Left lung (tissue), 10 donors: ENCODE data around the gene ALS2. TPM values are rescaled to one million over a fixed set of nuclear protein-coding genes. Genes with fewer than 3 reads are reported as not detected.

Experiments used
- ATAC-seq: fragments of 200-7000 bp; cut with Tn5 transposase; one replicate; pipeline ENCODE4 v1.9.1; 2020; ENCODE audit warnings: moderate library complexity
- DNase-seq, 4 donors: peaks; one replicate each; pipeline ENCODE4 v3.0.0-alpha.2; 2013 to 2020
- H3K27ac ChIP-seq, 2 donors: fragments of 200-600 bp; sonication (generic) in 1 of 2; one replicate each; pipeline versions ENCODE4 v1.5.0 to v1.8.0; 2020 to 2021
- H3K27me3 ChIP-seq, 2 donors: fragments of 200-600 bp; sonication (generic) in 1 of 2; one replicate each; pipeline versions ENCODE4 v1.5.0 to v1.8.0; 2020 to 2021
- H3K36me3 ChIP-seq, 2 donors: fragments of 200-600 bp; sonication (generic) in 1 of 2; one replicate each; pipeline versions ENCODE4 v1.5.0 to v1.8.0; 2020 to 2021
- H3K4me1 ChIP-seq, 2 donors: fragments of 200-600 bp; one replicate each; pipeline ENCODE4 v1.8.0; 2021
- H3K4me3 ChIP-seq, 2 donors: fragments of 200-600 bp; sonication (generic) in 1 of 2; one replicate each; pipeline versions ENCODE4 v1.5.0 to v1.8.0; 2020 to 2021; ENCODE audit warnings: mild to moderate bottlenecking in 1 of 2
- H3K9me3 ChIP-seq, 2 donors: fragments of 200-600 bp; sonication (generic) in 1 of 2; one replicate each; pipeline versions ENCODE4 v1.5.0 to v1.8.0; 2020 to 2021
- CTCF ChIP-seq, 2 donors: fragments of 200-600 bp; sonication (generic) in 1 of 2; IDR thresholded peaks; one replicate each; pipeline versions ENCODE4 v1.5.0 to v1.8.0; 2021; ENCODE audit warnings: antibody characterized with exemption in 2 of 2
- intact Hi-C, 2 donors: fragments of 100-400 bp; cut with DNase I; formaldehyde crosslinking; loops; one replicate each; pipeline versions ENCODE4 v1.11.2 to v1.14.2; 2022
- polyA plus RNA-seq, 6 donors: library from polyadenylated mRNA; unstranded; fragments of 120-200 nt; gene quantifications; one replicate each; pipeline ENCODE4 v1.2.1, GENCODE V29; 2013; ENCODE audit not compliant: insufficient read length in 6 of 6
- total RNA-seq, 2 donors: library from RNA; stranded (reverse); fragmentation: NEBNext Ultra II Directional; extraction: Animal tissue kit (Norgen Biotek cat#: 25700); gene quantifications; one replicate each; pipeline ENCODE4 v1.2.1, GENCODE V29; 2021
- donor health status: DM: no; HTN: yes; CAD: no.
- donor health status: DM: no; HTN: no; CAD: no.

The ALS2 gene
- total and polyA plus RNA-seq, 8 donors = 22.9 to 31.0 (median 28.4) TPM

GRCh38 chr2:201788371-201788770 lies 7.6 kb upstream of the ALS2 start:
- no peak overlapping the region for H3K4me3 ChIP-seq
- no peak for DNase-seq

GRCh38 chr2:201786471-201786870 lies 5.7 kb upstream of the ALS2 start:
- peaks cover 0 to 6% of the 10 kb centered on the region in 2 donors for H3K27me3 ChIP-seq
- intact Hi-C loops = no loop called here
- no peak for ATAC-seq
- DNase-seq = no peak
- H3K4me3 ChIP-seq = no peak overlapping the region
- no peaks in the 10 kb centered on the region for H3K9me3 ChIP-seq
- no peak overlapping the region for H3K27ac ChIP-seq
- TF ChIP-seq CTCF (IDR thresholded peaks at IDR 0.05) = no peak
- no peaks in the 10 kb centered on the region for H3K36me3 ChIP-seq
- H3K4me1 ChIP-seq = peaks cover 0 to 6% of the 10 kb centered on the region in 2 donors

More at GRCh38 chr2:201788371-201788770, 7.6 kb upstream of the ALS2 start:
- no peaks in the 10 kb centered on the region for H3K9me3 ChIP-seq
- no peak for TF ChIP-seq CTCF (IDR thresholded peaks at IDR 0.05)
- no peak for ATAC-seq
- H3K27me3 ChIP-seq = no peaks in the 10 kb centered on the region
- intact Hi-C loops = no loop called here
- no peak overlapping the region for H3K27ac ChIP-seq
- H3K36me3 ChIP-seq = no peaks in the 10 kb centered on the region
- H3K4me1 ChIP-seq = no peaks in the 10 kb centered on the region

GRCh38 chr2:201785135-201785534 lies 4.4 kb upstream of the ALS2 start:
- intact Hi-C loops = no loop called here
- TF ChIP-seq CTCF (IDR thresholded peaks at IDR 0.05) = no peak
- H3K36me3 ChIP-seq = no peaks in the 10 kb centered on the region

GRCh38 chr2:201784563-201784962 lies 3.8 kb upstream of the ALS2 start:
- Histone ChIP-seq H3K36me3 (no peaks in the 10 kb centered on the region), H3K27ac (no peak overlapping the region), H3K9me3 (no peaks in the 10 kb centered on the region), H3K4me1 (peaks cover 0 to 14% of the 10 kb centered on the region in 2 donors), H3K4me3 (no peak overlapping the region), H3K27me3 (peaks cover 0 to 6% of the 10 kb centered on the region in 2 donors)
- DNase-seq = no peak
- ATAC-seq = no peak
- TF ChIP-seq CTCF (IDR thresholded peaks at IDR 0.05) = no peak
- intact Hi-C loops = no loop called here

More at GRCh38 chr2:201785135-201785534, 4.4 kb upstream of the ALS2 start:
- Histone ChIP-seq H3K27me3 (peaks cover 0 to 6% of the 10 kb centered on the region in 2 donors), H3K27ac (no peak overlapping the region), H3K4me3 (no peak overlapping the region), H3K4me1 (peaks cover 0 to 9% of the 10 kb centered on the region in 2 donors), H3K9me3 (no peaks in the 10 kb centered on the region)
- ATAC-seq = no peak
- no peak for DNase-seq

- intact Hi-C loops = no loop called here
- H3K4me1 ChIP-seq = peaks cover 3 to 30% of the 10 kb centered on the region in 2 donors
- H3K9me3 ChIP-seq = no peaks in the 10 kb centered on the region
These were observed 871 bp upstream of the ALS2 start for GRCh38 chr2:201781557-201782051.

More at GRCh38 chr2:201781557-201782051, 871 bp upstream of the ALS2 start:
- TF ChIP-seq CTCF (IDR thresholded peaks at IDR 0.05) = no peak
- H3K36me3 ChIP-seq = no peaks in the 10 kb centered on the region
- peak; percentile 5 for ATAC-seq
- peak overlapping the region; percentile 84 to 88 for H3K27ac ChIP-seq
- peak overlapping the region; percentile 90 to 94 for H3K4me3 ChIP-seq
- H3K27me3 ChIP-seq = peaks cover 0 to 6% of the 10 kb centered on the region in 2 donors
- DNase-seq = peak in 2 of 4 donors; percentile 19 to 36
